Vagina (tissue), 2 donors: ENCODE measurements around the gene GPR173.

ENCODE experiments used
- CTCF ChIP-seq, 3 experiments: fragments of 450-650 bp in 2 of 3; fragments of 200-600 bp in 1 of 3; sonication (generic) in 1 of 3; IDR thresholded peaks; one replicate each; pipeline ENCODE4 v1.5.1; 2017 to 2019; ENCODE audit warnings: antibody characterized with exemption in 3 of 3, mild to moderate bottlenecking in 2 of 3, moderate library complexity in 2 of 3
- POLR2A ChIP-seq, 2 donors: fragments of 450-650 bp; IDR thresholded peaks; one replicate each; pipeline ENCODE4 v1.6.1; 2017; ENCODE audit warnings: antibody characterized with exemption in 2 of 2, mild to moderate bottlenecking in 2 of 2, moderate library complexity in 2 of 2

GRCh38 chrX:53089925-53090324 is 41.3 kb downstream of the GPR173 start:
- TF ChIP-seq CTCF (IDR thresholded peaks at IDR 0.05) (no peak), POLR2A (IDR thresholded peaks at IDR 0.05) (no peak)
